C4-2B (cell line): ENCODE data around the gene URAD.
"Not testable (repeated sequence)": the region's sequence is repeated elsewhere in the genome, so short reads cannot be mapped to it uniquely, and the experiment has no call there.

ENCODE experiments used
- H3K27ac ChIP-seq: fragments of 450-650 bp; 2 replicates; pipeline ENCODE4 v1.5.1; 2017
- ZFX ChIP-seq: fragments of 450-650 bp; IDR thresholded peaks from 2 replicates; pipeline ENCODE4 v1.6.1; 2017
- TF ChIP-seq, protein P1 (sequence below): fragments of 450-650 bp; conservative IDR thresholded peaks from 2 replicates; pipeline ENCODE4 v1.5.1; 2017; ENCODE audit warnings: mild to moderate bottlenecking

The URAD gene

GRCh38 chr13:27988520-27988919 is at the start of gene URAD:
Gene URAD (minus strand): TSS chr13:27988693. CDS start chr13:27988637, 56 bp downstream.
- TF ChIP-seq, protein P1, sequence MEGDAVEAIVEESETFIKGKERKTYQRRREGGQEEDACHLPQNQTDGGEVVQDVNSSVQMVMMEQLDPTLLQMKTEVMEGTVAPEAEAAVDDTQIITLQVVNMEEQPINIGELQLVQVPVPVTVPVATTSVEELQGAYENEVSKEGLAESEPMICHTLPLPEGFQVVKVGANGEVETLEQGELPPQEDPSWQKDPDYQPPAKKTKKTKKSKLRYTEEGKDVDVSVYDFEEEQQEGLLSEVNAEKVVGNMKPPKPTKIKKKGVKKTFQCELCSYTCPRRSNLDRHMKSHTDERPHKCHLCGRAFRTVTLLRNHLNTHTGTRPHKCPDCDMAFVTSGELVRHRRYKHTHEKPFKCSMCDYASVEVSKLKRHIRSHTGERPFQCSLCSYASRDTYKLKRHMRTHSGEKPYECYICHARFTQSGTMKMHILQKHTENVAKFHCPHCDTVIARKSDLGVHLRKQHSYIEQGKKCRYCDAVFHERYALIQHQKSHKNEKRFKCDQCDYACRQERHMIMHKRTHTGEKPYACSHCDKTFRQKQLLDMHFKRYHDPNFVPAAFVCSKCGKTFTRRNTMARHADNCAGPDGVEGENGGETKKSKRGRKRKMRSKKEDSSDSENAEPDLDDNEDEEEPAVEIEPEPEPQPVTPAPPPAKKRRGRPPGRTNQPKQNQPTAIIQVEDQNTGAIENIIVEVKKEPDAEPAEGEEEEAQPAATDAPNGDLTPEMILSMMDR: no peak

DNA sequence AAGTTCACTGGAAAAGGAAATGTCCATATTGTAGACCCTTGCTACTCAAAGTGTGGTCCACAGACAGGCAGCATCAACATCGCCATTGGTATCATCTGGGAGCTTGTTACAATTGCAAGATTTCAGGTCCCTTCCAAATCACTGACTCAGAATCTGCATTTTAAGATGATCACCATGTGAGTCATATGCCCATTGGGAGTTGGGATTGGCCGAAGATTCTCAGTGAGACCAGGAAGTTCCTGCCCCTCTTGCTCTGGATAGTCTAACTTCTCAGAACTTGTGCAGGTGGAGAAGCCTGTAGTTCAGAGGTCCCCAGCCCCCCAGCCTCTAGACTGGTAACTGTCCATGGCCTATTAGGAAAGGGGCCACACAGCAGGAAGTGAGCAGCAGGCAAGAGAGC is 48.9 kb upstream of the URAD start:
- TF ChIP-seq ZFX: no peak
- TF ChIP-seq, protein P1: no peak
- no peak overlapping the region for H3K27ac ChIP-seq

More at GRCh38 chr13:27988520-27988919, at the start of gene URAD:
- no peak within 1 kb of the TSS for H3K27ac ChIP-seq

- TF ChIP-seq ZFX: no peak
- no peak overlapping the region for H3K27ac ChIP-seq
Observed at GRCh38 chr13:28035146-28035782, 46.8 kb upstream of the URAD start.

DNA sequence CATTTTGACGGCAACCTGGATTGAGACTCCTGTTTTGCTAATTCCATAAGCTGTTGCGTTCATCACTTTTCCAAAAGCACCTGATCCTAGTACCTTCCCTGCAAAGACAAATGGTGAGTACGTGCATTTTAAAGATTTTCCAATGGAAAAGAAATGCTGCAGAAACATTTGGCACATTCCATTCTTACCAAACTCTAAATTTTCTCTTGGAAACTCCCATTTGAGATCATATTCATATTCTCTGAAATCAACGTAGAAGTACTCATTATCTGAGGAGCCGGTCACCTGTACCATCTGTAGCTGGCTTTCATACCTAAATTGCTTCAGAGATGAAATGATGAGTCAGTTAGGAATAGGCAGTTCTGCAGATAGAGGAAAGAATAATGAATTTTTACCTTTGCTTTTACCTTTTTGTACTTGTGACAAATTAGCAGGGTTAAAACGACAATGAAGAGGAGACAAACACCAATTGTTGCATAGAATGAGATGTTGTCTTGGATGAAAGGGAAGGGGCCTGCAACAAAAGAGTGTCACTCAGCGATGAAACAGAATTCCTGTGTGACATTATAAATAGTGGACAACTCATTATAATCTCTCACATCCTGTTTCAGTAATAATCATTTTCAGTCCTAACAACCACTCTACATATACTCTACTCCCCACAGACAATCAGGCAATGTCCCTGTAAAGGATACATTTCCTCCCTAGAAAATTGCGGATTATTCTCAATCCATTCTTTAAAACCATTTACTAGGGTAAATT is 45.6 kb upstream of the URAD start:
- H3K27ac ChIP-seq: no peak overlapping the region
- no peak for TF ChIP-seq ZFX
- TF ChIP-seq, protein P1: no peak

DNA sequence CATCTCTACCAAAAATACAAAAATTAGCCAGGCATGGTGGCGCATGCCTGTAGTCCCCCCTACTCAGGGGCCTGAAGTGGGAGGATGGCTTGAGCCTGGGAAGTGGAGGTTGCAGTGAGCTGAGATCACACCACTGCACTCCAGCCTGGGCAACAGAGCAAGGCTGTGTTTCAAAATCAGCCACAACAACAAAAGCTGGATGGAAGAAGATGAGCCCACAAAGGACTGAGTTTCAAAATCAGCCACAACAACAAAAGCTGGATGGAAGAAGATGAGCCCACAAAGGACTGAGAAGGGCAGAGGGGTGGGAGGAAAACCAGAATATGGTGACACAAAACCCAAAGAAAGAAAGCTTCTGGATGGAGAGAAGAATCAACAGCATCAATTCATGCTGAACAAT is 43.9 kb upstream of the URAD start:
- not testable (repeated sequence) for H3K27ac ChIP-seq

DNA sequence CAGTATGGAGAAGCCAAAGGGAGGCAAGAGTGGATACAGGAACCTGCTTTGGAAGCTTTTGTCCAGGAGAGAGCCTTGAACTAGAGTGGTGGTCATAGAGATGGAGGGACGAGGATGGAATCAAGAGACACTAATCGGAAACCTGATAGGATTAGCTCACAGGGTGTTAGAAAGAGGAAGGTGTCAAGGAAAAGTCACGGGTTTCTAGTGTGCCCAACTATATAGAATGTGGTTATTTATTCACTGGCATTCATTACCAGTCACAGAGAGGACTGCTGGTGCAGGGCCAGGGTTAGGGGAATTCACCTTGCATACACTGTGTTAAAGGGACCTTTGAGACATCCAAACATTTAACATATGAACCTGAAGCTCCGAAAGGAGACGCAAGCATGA is 43.4 kb upstream of the URAD start:
- TF ChIP-seq ZFX: no peak
- TF ChIP-seq, protein P1: no peak
- no peak overlapping the region for H3K27ac ChIP-seq

DNA sequence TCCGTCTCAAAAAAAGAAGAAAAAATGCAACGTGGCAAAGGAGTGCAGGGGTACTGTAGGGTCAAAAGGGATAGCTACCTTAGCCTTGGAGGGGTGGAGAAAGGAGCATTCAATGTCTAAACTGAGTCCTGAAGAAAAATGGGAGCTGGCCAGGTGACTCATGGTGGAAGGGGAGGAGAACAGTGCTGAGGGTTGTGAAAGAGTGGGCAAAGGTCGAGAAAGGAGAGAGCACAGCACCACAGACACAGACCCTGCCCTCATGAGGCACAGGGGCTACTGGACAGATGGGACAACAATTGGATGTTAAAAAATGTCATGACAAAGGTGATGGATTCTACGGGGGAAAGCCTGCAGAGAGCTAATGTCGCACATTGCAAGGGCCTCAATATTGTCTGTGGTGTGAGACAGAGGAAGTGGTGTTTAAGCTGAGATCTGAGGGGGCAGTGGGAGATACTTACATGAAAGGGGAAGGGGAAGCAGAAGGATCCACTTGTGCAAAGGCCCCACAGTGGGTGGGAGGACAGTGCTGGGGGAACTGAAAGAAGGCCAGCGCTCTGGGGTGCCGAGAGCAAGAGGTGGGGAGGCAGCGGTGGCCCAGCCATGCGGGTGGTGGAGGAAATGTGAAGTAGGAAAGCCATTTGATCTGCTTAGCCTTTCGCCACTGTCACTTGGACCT is 42.9 kb upstream of the URAD start:
- no peak overlapping the region for H3K27ac ChIP-seq
- no peak for TF ChIP-seq ZFX
- TF ChIP-seq, protein P1: no peak

DNA sequence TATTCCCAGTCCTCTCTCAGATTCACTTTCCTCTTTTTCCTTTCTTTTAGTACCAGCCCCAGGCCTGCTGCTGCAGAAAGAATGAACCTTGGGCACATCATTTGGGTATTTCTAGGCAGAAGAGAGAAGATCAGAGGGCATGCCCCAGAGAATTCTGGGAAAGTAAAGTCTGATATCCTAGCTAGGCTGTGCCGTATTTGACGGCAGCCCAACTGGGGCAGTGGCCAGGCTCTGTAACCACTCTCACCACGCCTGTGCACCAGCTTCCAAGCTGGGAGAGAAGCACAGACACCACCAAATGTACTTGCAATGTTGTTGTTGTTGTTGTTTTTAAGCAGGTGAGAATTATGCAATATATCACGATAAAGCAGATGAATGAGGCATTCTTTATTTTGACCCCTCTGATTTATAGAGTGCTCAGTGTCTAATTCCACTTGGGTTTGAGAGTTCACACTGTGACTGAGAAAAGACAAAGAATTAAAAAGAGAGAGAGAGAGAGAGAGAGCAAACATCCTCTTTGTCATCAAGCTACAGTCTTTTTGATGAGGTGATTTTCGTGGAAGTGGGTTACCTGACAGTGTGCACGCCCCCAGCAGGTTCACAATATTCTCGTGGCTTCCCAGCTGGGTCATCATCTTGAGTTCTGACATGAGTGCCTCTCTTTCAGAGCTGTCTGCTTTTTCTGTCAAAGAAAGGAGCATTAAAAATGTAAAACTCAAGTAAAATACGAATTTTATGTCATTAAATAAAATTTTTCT is 39.3 kb upstream of the URAD start:
- H3K27ac ChIP-seq: no peak overlapping the region
- TF ChIP-seq, protein P1: no peak
- no peak for TF ChIP-seq ZFX
